GM12865 (cell line): ENCODE results near the gene UNCX.
"Not testable (repeated sequence)": the region's sequence is repeated elsewhere in the genome, so short reads cannot be mapped to it uniquely, and the experiment has no call there.

Experiments used
- DNase-seq: peaks from one replicate; pipeline ENCODE4 v3.0.0; 2010; ENCODE audit warnings: low read depth
- H3K4me3 ChIP-seq: 2 replicates; pipeline ENCODE4 v1.5.1; 2011; ENCODE audit warnings: mild to moderate bottlenecking, low read depth, low read length, control low read depth
- CTCF ChIP-seq: IDR thresholded peaks from 2 replicates; pipeline ENCODE4 v1.5.1; 2011; ENCODE audit warnings: low read length, control low read depth, low read depth, inconsistent platforms; ENCODE audit not compliant: insufficient read depth; ENCODE audit errors: missing control alignments

Gene UNCX

GRCh38 chr7:1278543-1278942 lies 45.9 kb downstream of the UNCX start:
- no peak overlapping the region for H3K4me3 ChIP-seq
- no peak for TF ChIP-seq CTCF
- no peak for DNase-seq

- no peak overlapping the region for H3K4me3 ChIP-seq
- TF ChIP-seq CTCF = no peak
- DNase-seq = no peak
These were observed 46.4 kb downstream of the UNCX start for GRCh38 chr7:1279041-1279440.

DNA sequence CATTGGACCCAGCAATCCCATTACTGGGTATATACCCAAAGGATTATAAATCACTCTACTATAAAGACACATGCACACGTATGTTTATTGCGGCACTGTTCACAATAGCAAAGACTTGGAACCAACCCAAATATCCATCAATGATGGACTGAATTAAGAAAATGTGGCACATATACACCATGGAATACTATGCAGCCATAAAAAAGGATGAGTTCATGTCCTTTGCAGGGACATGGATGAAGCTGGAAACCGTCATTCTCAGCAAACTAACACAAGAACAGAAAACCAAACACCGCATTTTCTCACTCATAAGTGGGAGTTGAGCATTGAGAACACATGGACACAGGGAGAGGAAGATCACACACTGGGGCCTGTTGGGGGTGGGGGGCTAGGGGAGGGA lies 47.2 kb downstream of the UNCX start:
- not testable (repeated sequence) for DNase-seq, H3K4me3 ChIP-seq

DNA sequence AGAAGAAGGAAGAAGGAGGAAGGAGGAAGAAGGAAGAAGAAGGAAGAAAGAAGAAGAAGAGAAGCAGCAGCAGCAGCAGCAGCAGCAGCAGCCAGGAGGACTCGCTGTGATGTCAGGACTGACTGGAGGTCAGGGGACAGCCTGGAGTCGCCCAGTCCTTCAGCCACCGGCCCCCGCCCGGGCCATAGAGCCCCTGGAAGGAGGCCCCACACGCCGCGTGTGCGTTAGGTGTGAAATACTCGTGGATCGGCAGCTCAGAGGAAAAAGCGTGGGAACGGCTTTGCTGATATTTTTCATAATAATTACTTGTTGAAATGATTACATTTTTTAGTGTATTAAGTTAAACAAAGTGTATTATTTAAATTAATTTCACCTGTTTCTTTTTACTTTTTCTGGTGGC lies 48.4 kb downstream of the UNCX start:
- TF ChIP-seq CTCF = no peak
- H3K4me3 ChIP-seq = no peak overlapping the region
- DNase-seq = no peak

- H3K4me3 ChIP-seq = no peak overlapping the region
- TF ChIP-seq CTCF = no peak
- DNase-seq = no peak
These were observed 50.0 kb downstream of the UNCX start for GRCh38 chr7:1282679-1283078.

- TF ChIP-seq CTCF = no peak
- H3K4me3 ChIP-seq = no peak overlapping the region
- DNase-seq = no peak
These were observed 50.7 kb downstream of the UNCX start for GRCh38 chr7:1283337-1283736.

GRCh38 chr7:1283941-1284742 lies 51.5 kb downstream of the UNCX start:
- no peak for DNase-seq
- TF ChIP-seq CTCF = no peak
- no peak overlapping the region for H3K4me3 ChIP-seq
